ENCODE data around the gene CFAP210. TPM values are rescaled to one million over a fixed set of nuclear protein-coding genes. Genes with fewer than 3 reads are reported as not detected.

CFAP210 gene
- total and polyA plus RNA-seq, 10 of the 15 experiments (the other 5 are each of a cell fraction or from before 2014, with no cell fraction given) = not detected

- POLR2A ChIA-PET = no interaction called here
- no peaks in the 10 kb centered on the region for H3K36me3 ChIP-seq (ENCODE audit: control insufficient read depth in 2 of 2, insufficient read depth in 2 of 2, low read length in 1 of 2)
Measured at GRCh38 chr2:169713331-169713730, 19.1 kb upstream of the CFAP210 start.

More at GRCh38 chr2:169713331-169713730, 19.1 kb upstream of the CFAP210 start:
- Histone ChIP-seq H3K79me2 (ENCODE audit: control insufficient read depth, insufficient read depth, low read length) (no peaks in the 10 kb centered on the region), H3K9ac (ENCODE audit: control insufficient read depth, insufficient read depth, low read length) (no peak overlapping the region), H3K27me3 (replicated peaks in 1 of 2; ENCODE audit: control insufficient read depth in 2 of 2, insufficient read depth in 2 of 2, low read length in 1 of 2) (no peaks in the 10 kb centered on the region), H3K27ac (ENCODE audit: control insufficient read depth, insufficient read depth) (no peak overlapping the region), H3K4me1 (ENCODE audit: control insufficient read depth, insufficient read depth, low read length) (no peaks in the 10 kb centered on the region), H3K9me3 (replicated peaks; ENCODE audit: control insufficient read depth, insufficient read depth, low read length) (no peaks in the 10 kb centered on the region), H3K4me2 (ENCODE audit: control insufficient read depth, insufficient read depth) (no peak overlapping the region), H2AFZ (ENCODE audit: control insufficient read depth, low read depth, low read length) (no peak overlapping the region), H3K4me3 (no peak overlapping the region), H4K20me1 (ENCODE audit: control insufficient read depth, insufficient read depth) (no peaks in the 10 kb centered on the region)
- SMC1A ChIA-PET (ENCODE audit: uncharacterized antibody, unreplicated experiment) = no interaction called here
- CTCF ChIA-PET = no interaction called here
- no peak for FAIRE-seq
- in situ Hi-C loops (cut with MboI) (no loop called here), intact Hi-C loops (cut with micrococcal nuclease; ENCODE audit: unreplicated experiment) (no loop called here)
- DNase-seq (ENCODE audit: low read depth, low spot score) = no peak
- BruUV-seq (replicated peaks) = no TSS peak
- TF ChIP-seq NFIC (IDR thresholded peaks at IDR 0.05; ENCODE audit: low read depth, low read length) (no peak), STAT1 (conservative IDR thresholded peaks at IDR 0.05) (no peak), MYC (IDR thresholded peaks at IDR 0.05; ENCODE audit: insufficient read depth, insufficient read length, insufficient replicate concordance, low read length, severe bottlenecking) (no peak), ZNF207 (IDR thresholded peaks at IDR 0.05; ENCODE audit: borderline replicate concordance) (no peak), REST (IDR thresholded peaks at IDR 0.05; ENCODE audit: low read depth, low read length) (no peak), GATAD2B (conservative IDR thresholded peaks at IDR 0.05; ENCODE audit: low read depth) (no peak), ASH2L (IDR thresholded peaks at IDR 0.05; ENCODE audit: borderline replicate concordance, low read depth) (no peak), ZNF592 (IDR thresholded peaks at IDR 0.05) (no peak), JUNB (IDR thresholded peaks at IDR 0.05) (no peak), MTA2 (IDR thresholded peaks at IDR 0.05; ENCODE audit: low read depth) (no peak), CREB1 (IDR thresholded peaks at IDR 0.05; ENCODE audit: low read depth) (no peak), NBN (IDR thresholded peaks at IDR 0.05) (no peak), MLLT1 (IDR thresholded peaks at IDR 0.05) (no peak), SMAD5 (IDR thresholded peaks at IDR 0.05; ENCODE audit: low read depth) (no peak)
- ATAC-seq = no peak
- WGBS (ENCODE audit: insufficient coverage, insufficient replicate concordance, low lambda C conversion rate, missing lambda C conversion rate) = 77% methylated on average over 3 of the region's 3 CpGs
- RAD21 ChIA-PET (ENCODE audit: unreplicated experiment) = no interaction called here

Data from GM12878 (cell line).